HG02588 (cell line): ENCODE data around the gene SFTPA1.
"Not testable (repeated sequence)": the region's sequence is repeated elsewhere in the genome, so short reads cannot be mapped to it uniquely, and the experiment has no call there.

Experiments
- ATAC-seq: cut with Tn5 transposase; IDR thresholded peaks from one replicate; pipeline ENCODE4 v1.9.1; 2021; ENCODE audit warnings: mild to moderate bottlenecking, moderate library complexity; ENCODE audit not compliant: unreplicated experiment

SFTPA1 gene

GRCh38 chr10:79608505-79609375, 2.0 kb upstream of the SFTPA1 start:
- ATAC-seq, result no peak

- ATAC-seq, result not testable (repeated sequence)
Measured at GRCh38 chr10:79611193-79611976, 646 bp downstream of the SFTPA1 start.

- ATAC-seq, result no peak
Measured at GRCh38 chr10:79615577-79615976, 4.8 kb downstream of the SFTPA1 start.

DNA sequence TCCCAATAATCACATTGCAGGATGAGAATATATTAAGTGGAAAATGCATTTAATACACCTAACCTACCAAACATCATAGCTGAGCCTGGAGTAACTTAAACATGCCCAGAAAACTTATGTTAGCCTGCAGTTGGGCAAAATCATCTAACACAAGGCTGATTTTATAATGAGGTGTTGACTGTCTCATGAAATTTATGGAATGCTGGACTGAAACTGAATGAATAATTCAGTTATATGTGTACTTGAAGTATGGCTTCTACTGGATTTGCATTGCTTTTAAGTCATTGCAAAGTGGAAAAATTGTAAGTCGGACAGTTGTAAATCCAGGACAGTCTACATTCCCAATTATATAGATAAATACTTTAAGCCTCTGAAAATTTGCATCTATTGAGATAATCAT, 5.4 kb downstream of the SFTPA1 start:
- ATAC-seq, result no peak

DNA sequence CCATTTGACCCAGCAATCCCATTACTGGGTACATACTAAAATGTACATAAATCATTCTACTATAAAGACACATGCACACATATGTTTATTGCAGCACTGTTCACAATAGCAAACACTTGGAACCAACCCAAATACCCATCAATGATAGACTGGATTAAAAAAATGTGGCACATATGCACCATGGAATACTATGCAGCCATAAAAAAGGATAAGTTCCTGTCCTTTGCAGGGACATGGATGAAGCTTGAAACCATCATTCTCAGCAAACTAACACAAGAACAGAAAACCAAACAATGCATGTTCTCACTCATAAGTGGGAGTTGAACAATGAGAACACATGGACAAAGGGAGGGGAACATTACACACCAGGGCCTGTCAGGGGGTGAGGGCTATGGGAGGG, 12.9 kb downstream of the SFTPA1 start:
- not testable (repeated sequence) for ATAC-seq

DNA sequence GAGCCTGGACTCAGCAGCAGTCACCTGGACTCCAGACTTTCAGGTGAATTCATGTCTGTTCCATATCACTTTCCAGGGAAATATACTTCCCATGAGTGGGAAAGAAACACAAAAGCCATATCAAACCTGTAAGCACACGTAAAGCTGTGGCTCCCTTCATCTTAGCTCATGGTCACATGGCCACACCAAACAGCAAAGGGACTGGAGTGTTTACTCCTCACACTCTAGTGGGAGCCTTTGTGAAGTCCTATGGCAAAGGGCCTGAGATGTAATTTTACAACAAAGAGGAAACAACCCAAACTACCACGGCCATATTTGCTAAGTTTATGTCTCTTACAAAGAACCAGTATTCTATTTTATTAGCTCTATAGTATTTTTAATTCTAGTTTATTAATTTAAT, 16.3 kb downstream of the SFTPA1 start:
- ATAC-seq, result no peak

GRCh38 chr10:79628083-79628482, 17.3 kb downstream of the SFTPA1 start:
- no peak for ATAC-seq

- no peak for ATAC-seq
Measured at GRCh38 chr10:79628988-79629954, 18.5 kb downstream of the SFTPA1 start.

- ATAC-seq, result no peak
Measured at GRCh38 chr10:79629955-79630327, 19.2 kb downstream of the SFTPA1 start.

DNA sequence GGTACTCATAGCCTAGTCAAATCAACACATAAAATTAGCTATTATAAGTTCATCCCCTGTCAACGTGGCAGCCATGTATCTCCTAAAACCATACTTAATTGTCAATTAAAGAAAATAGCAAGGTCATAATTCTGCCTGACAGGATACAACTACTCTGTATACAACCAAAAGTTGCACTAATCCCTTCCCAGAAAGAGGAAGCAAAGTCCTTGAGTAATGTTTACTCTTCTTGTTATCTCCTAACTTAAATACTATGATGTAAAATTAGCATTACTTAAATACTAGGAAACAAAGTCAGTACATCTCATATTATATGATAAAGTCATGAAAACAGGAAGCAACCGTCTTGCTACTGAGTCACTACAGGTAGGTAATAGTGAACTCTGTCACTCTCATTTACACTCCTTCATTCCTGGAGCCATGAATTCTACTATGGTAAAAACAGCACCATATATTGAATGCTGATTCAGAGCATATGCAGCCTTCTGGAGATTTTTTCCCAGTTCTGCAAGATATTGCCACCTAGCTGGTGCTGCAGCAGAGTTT, 26.0 kb downstream of the SFTPA1 start:
- ATAC-seq, result not testable (repeated sequence)

- ATAC-seq, result no peak
Measured at GRCh38 chr10:79638318-79638717, 27.6 kb downstream of the SFTPA1 start.

DNA sequence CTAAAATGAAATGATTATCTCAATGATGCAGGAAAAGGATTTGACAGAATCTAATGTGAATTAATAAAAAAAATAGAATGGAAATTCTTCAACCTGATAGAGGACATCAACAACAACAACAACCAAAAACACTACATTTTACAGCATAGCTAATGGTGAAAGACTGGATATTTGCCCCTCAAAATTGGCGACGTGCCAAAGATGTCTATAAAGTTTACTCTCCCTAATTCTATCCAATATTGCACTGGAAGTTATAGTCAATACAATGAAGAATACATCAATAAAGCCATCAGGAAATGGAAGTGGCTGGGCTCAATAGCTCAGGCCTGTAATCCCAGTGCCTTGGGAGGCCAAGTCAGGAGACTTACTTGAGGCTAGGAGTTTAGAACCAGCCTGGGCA, 42.0 kb downstream of the SFTPA1 start:
- not testable (repeated sequence) for ATAC-seq

DNA sequence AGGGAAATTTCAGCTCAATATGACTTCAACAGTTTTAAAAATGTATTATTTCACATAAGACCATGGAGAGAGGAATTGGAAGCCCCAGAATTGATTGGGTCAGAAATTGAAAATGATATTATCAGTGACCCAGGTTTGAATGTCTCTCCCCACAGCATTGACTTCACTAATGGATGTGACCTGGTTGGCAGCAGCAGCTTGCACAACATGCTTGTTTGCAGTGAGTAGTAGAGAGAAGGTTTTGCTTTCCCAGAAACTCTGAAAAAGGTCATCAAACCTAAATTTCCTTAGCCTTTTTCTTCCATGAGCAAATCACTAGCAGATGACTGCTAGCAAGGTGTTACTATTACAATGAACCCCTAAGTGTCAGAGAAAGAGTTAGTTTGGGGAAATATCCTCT, 52.5 kb downstream of the SFTPA1 start:
- not testable (repeated sequence) for ATAC-seq

DNA sequence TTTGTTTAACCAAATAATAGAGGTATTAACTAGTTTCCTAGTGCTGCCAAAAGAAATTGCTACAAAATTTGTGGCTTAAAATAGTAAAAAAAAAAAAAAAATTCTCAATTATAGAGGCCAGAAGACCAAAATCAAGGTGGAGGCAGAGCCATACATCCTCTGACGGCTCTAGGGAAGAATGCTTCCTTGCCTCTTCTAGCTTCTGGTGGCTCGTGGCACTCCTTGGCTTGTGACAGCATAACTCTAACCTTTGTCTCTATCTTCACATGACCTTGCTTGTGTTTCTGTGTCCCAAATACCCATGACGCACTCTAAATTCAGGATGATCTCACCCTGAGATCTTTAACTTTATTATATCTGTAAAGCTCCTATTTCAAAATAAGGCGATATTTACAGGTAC, 53.9 kb downstream of the SFTPA1 start:
- ATAC-seq, result not testable (repeated sequence)
